Measurements from ENCODE around the gene RRAGC. TPM values are rescaled to one million over a fixed set of nuclear protein-coding genes. Genes with fewer than 3 reads are reported as not detected.

RRAGC gene
- total and polyA plus RNA-seq, 9 of the 15 experiments (the other 6 are each of a cell fraction or from before 2014, with no cell fraction given), result 3.9 to 16.9 (median 10.9) TPM

- TF ChIP-seq CHD7 (IDR thresholded peaks at IDR 0.05; ENCODE audit: low read depth, low read length) (no peak), C11orf30 (IDR thresholded peaks at IDR 0.05; ENCODE audit: low read depth) (no peak), U2AF2 (optimal IDR thresholded peaks at IDR 0.05; ENCODE audit: low read depth, low read length) (no peak), STAG1 (CRISPR knock-in tag; IDR thresholded peaks at IDR 0.05; ENCODE audit: borderline replicate concordance) (no peak), LCOR (CRISPR knock-in tag; IDR thresholded peaks at IDR 0.05) (no peak)
- TF ChIP-seq, protein P1, sequence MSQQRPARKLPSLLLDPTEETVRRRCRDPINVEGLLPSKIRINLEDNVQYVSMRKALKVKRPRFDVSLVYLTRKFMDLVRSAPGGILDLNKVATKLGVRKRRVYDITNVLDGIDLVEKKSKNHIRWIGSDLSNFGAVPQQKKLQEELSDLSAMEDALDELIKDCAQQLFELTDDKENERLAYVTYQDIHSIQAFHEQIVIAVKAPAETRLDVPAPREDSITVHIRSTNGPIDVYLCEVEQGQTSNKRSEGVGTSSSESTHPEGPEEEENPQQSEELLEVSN (IDR thresholded peaks at IDR 0.05; ENCODE audit: borderline replicate concordance in 1 of 2, extremely low read depth in 1 of 2, insufficient read depth in 1 of 2, insufficient read length in 1 of 2, low read depth in 1 of 2, low read length in 1 of 2, poor library complexity in 1 of 2, severe bottlenecking in 1 of 2), result peak in 1 of 2 experiments; percentile 82
- TF ChIP-seq, protein P2, sequence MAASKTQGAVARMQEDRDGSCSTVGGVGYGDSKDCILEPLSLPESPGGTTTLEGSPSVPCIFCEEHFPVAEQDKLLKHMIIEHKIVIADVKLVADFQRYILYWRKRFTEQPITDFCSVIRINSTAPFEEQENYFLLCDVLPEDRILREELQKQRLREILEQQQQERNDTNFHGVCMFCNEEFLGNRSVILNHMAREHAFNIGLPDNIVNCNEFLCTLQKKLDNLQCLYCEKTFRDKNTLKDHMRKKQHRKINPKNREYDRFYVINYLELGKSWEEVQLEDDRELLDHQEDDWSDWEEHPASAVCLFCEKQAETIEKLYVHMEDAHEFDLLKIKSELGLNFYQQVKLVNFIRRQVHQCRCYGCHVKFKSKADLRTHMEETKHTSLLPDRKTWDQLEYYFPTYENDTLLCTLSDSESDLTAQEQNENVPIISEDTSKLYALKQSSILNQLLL (CRISPR knock-in tag; IDR thresholded peaks at IDR 0.05; ENCODE audit: borderline replicate concordance), result no peak
These were observed 55.3 kb downstream of the RRAGC start (continued) for GRCh38 chr1:38804062-38804886.
